GM23338 (cell line): ENCODE results near the gene LCMT1.
"Not testable (repeated sequence)": the region's sequence is repeated elsewhere in the genome, so short reads cannot be mapped to it uniquely, and the experiment has no call there.

Experiments
- CTCF ChIP-seq, 2 experiments: fragments of 200-600 bp in 1 of 2; sonication (generic) in 1 of 2; conservative IDR thresholded peaks; 2 replicates each; pipeline versions ENCODE4 v1.5.1 to v1.6.1; 2016 to 2017; ENCODE audit warnings: antibody characterized with exemption in 2 of 2, low read depth in 2 of 2, mild to moderate bottlenecking in 2 of 2, moderate library complexity in 1 of 2
- ETS1 ChIP-seq: IDR thresholded peaks from 2 replicates; pipeline ENCODE4 v1.6.1; 2016; ENCODE audit warnings: antibody characterized with exemption
- EZH2 ChIP-seq: fragments of 200-600 bp; sonication (generic); IDR thresholded peaks from one replicate; pipeline ENCODE4 v1.8.0; 2017; ENCODE audit warnings: antibody characterized with exemption, mild to moderate bottlenecking, low read depth; ENCODE audit not compliant: unreplicated experiment
- EZH2phosphoT487 ChIP-seq: fragments of 200-600 bp; sonication (generic); IDR thresholded peaks from one replicate; pipeline ENCODE4 v1.8.1; 2018; ENCODE audit warnings: antibody characterized with exemption; ENCODE audit not compliant: unreplicated experiment
- JUNB ChIP-seq: IDR thresholded peaks from one replicate; pipeline ENCODE4 v1.6.1; 2016; ENCODE audit warnings: antibody characterized with exemption; ENCODE audit not compliant: unreplicated experiment
- POLR2AphosphoS5 ChIP-seq: IDR thresholded peaks from 2 replicates; pipeline ENCODE4 v1.6.1; 2016; ENCODE audit warnings: antibody characterized with exemption, low read depth
- REST ChIP-seq: IDR thresholded peaks from one replicate; pipeline ENCODE4 v1.6.1; 2018; ENCODE audit warnings: antibody characterized with exemption; ENCODE audit not compliant: unreplicated experiment
- STAT1 ChIP-seq: IDR thresholded peaks from one replicate; pipeline ENCODE4 v1.6.1; 2016; ENCODE audit warnings: antibody characterized with exemption; ENCODE audit not compliant: unreplicated experiment
- TF ChIP-seq, protein P1 (sequence below): fragments of 250-450 bp; sonication (Bioruptor Pico); IDR thresholded peaks from 2 replicates; pipeline ENCODE4 v1.5.0; 2020; ENCODE audit warnings: mild to moderate bottlenecking, moderate library complexity

- TF ChIP-seq REST; CTCF (conservative IDR thresholded peaks at IDR 0.05; ENCODE audit: low read depth in 2 of 2); EZH2phosphoT487; POLR2AphosphoS5; ETS1; STAT1; EZH2; JUNB: not testable (repeated sequence)
- TF ChIP-seq, protein P1, sequence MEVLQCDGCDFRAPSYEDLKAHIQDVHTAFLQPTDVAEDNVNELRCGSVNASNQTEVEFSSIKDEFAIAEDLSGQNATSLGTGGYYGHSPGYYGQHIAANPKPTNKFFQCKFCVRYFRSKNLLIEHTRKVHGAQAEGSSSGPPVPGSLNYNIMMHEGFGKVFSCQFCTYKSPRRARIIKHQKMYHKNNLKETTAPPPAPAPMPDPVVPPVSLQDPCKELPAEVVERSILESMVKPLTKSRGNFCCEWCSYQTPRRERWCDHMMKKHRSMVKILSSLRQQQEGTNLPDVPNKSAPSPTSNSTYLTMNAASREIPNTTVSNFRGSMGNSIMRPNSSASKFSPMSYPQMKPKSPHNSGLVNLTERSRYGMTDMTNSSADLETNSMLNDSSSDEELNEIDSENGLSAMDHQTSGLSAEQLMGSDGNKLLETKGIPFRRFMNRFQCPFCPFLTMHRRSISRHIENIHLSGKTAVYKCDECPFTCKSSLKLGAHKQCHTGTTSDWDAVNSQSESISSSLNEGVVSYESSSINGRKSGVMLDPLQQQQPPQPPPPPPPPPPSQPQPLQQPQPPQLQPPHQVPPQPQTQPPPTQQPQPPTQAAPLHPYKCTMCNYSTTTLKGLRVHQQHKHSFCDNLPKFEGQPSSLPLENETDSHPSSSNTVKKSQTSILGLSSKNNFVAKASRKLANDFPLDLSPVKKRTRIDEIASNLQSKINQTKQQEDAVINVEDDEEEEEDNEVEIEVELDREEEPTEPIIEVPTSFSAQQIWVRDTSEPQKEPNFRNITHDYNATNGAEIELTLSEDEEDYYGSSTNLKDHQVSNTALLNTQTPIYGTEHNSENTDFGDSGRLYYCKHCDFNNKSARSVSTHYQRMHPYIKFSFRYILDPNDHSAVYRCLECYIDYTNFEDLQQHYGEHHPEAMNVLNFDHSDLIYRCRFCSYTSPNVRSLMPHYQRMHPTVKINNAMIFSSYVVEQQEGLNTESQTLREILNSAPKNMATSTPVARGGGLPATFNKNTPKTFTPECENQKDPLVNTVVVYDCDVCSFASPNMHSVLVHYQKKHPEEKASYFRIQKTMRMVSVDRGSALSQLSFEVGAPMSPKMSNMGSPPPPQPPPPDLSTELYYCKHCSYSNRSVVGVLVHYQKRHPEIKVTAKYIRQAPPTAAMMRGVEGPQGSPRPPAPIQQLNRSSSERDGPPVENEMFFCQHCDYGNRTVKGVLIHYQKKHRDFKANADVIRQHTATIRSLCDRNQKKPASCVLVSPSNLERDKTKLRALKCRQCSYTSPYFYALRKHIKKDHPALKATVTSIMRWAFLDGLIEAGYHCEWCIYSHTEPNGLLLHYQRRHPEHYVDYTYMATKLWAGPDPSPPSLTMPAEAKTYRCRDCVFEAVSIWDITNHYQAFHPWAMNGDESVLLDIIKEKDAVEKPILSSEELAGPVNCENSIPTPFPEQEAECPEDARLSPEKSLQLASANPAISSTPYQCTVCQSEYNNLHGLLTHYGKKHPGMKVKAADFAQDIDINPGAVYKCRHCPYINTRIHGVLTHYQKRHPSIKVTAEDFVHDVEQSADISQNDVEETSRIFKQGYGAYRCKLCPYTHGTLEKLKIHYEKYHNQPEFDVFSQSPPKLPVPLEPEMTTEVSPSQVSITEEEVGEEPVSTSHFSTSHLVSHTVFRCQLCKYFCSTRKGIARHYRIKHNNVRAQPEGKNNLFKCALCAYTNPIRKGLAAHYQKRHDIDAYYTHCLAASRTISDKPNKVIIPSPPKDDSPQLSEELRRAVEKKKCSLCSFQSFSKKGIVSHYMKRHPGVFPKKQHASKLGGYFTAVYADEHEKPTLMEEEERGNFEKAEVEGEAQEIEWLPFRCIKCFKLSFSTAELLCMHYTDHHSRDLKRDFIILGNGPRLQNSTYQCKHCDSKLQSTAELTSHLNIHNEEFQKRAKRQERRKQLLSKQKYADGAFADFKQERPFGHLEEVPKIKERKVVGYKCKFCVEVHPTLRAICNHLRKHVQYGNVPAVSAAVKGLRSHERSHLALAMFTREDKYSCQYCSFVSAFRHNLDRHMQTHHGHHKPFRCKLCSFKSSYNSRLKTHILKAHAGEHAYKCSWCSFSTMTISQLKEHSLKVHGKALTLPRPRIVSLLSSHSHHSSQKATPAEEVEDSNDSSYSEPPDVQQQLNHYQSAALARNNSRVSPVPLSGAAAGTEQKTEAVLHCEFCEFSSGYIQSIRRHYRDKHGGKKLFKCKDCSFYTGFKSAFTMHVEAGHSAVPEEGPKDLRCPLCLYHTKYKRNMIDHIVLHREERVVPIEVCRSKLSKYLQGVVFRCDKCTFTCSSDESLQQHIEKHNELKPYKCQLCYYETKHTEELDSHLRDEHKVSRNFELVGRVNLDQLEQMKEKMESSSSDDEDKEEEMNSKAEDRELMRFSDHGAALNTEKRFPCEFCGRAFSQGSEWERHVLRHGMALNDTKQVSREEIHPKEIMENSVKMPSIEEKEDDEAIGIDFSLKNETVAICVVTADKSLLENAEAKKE (CRISPR knock-in tag), result not testable (repeated sequence)
These were observed 69.7 kb downstream of the LCMT1 start for GRCh38 chr16:25181236-25181635.
